ENCODE results near the gene SLC25A47.
"Not testable (repeated sequence)": the region's sequence is repeated elsewhere in the genome, so short reads cannot be mapped to it uniquely, and the experiment has no call there.

The SLC25A47 gene

DNA sequence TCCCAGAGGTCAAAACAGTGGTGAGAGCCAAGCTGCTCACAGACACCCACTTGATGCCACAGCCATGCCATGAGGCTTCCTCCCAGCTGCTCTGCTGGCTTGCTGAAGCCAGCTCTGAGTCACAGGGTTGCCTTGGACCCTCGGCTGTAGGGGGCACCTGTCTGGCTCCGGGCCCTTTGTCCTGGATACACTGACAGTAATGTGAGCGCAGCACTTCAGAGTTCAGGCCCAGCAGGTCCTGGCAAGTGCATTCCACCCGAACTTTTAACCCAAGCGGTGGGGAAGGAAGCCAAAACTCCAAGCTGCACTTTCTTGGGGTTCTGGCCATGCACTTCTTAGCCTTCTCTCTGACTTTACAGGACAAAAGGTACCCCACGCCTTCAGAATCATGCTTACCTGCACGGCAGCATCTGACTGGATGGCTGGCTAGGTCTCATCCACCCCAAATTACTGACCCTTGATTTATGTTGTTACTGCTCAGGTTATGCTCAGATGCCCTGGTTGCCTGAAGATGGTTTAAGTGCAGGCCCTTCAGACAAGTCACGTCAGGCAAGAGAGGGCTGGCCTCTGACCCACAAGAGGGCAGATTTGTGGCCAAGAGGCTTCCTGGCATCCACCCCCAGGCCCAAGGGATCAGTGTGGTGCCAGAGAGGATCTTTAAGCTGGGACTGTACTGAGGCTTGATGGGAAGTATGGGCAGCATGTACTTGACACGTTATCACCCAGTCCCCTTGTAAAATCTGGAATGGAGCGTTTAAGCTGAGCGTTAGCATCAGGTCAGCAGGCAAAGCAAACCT, 41.7 kb upstream of the SLC25A47 start:
- no peaks in the 10 kb centered on the region for H3K9me3 ChIP-seq (ENCODE audit: insufficient read depth, low read length)
- no peak for TF ChIP-seq ZNF274 (IDR thresholded peaks at IDR 0.05; ENCODE audit: low read depth, low read length)
- no peaks in the 10 kb centered on the region for H3K27me3 ChIP-seq (ENCODE audit: insufficient read depth, insufficient read length)
- peaks cover 36% of the 10 kb centered on the region for H3K36me3 ChIP-seq (ENCODE audit: insufficient read depth, insufficient read length, low read length)
- no peak overlapping the region for H3K9ac ChIP-seq (ENCODE audit: insufficient read length, low read depth)
- no peak for DNase-seq (ENCODE audit: low read depth, low spot score)
- H3K4me1 ChIP-seq (ENCODE audit: insufficient read depth, insufficient read length): peaks cover 7% of the 10 kb centered on the region
- H3K4me3 ChIP-seq (ENCODE audit: insufficient read length, low read depth): no peak overlapping the region

DNA sequence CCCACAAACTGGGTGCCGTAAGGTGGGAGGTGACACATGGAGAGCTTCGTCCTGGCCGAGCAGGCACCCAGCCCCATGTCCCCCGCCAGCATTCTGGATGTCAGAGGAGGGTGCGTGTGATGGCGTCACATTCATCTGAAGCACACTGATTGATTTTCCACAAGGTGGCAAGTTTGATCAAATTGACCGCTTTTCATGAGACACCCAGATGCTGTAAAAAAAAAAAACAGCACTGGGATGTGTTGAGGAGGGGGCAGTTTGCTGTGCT, 41.1 kb upstream of the SLC25A47 start:
- Histone ChIP-seq H3K4me3 (ENCODE audit: insufficient read length, low read depth) (no peak overlapping the region), H3K9me3 (ENCODE audit: insufficient read depth, low read length) (no peaks in the 10 kb centered on the region), H3K9ac (ENCODE audit: insufficient read length, low read depth) (no peak overlapping the region), H3K36me3 (ENCODE audit: insufficient read depth, insufficient read length, low read length) (peaks cover 31% of the 10 kb centered on the region), H3K4me1 (ENCODE audit: insufficient read depth, insufficient read length) (peaks cover 7% of the 10 kb centered on the region), H3K27me3 (ENCODE audit: insufficient read depth, insufficient read length) (no peaks in the 10 kb centered on the region)
- no peak for DNase-seq (ENCODE audit: low read depth, low spot score)
- no peak for TF ChIP-seq ZNF274 (IDR thresholded peaks at IDR 0.05; ENCODE audit: low read depth, low read length)

DNA sequence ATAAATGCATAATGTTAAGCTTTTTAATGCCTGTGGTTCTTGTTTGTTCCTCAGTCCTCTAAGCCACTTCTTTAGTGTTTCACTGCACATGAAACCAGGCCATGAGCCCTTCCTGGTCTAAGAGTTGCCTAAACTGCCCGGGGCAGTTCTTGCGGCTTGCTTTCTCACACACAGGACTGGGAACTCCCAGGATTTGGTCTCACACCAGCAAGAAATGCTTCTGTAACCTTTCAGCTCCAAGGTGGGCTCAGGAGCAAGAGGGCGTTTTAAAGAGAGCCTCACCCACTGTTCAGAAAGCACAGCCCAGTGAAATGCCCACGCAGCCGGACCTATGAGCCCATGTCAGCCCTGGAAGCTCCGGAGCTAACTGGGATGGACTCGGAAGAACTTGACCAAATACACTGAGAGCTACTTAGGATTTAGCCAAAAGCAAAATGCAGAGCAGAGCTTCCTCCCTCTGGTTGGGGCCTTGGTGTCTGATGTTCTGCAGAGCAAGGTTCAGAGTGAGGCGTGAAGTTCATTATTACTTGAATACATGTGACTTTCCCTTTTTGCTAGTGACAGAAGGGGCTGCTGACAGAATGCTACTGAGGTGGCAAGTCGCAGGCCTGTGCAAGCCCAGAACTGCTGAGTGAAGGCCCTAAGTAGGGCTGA, 40.2 kb upstream of the SLC25A47 start:
- Histone ChIP-seq H3K4me3 (ENCODE audit: insufficient read length, low read depth) (no peak overlapping the region), H3K27me3 (ENCODE audit: insufficient read depth, insufficient read length) (no peaks in the 10 kb centered on the region), H3K9ac (ENCODE audit: insufficient read length, low read depth) (no peak overlapping the region), H3K4me1 (ENCODE audit: insufficient read depth, insufficient read length) (peaks cover 7% of the 10 kb centered on the region), H3K9me3 (ENCODE audit: insufficient read depth, low read length) (no peaks in the 10 kb centered on the region), H3K36me3 (ENCODE audit: insufficient read depth, insufficient read length, low read length) (peaks cover 24% of the 10 kb centered on the region)
- no peak for DNase-seq (ENCODE audit: low read depth, low spot score)
- TF ChIP-seq YY1 (IDR thresholded peaks at IDR 0.05; ENCODE audit: insufficient read depth, insufficient read length) (no peak), ZNF274 (IDR thresholded peaks at IDR 0.05; ENCODE audit: low read depth, low read length) (no peak), SUZ12 (IDR thresholded peaks at IDR 0.05; ENCODE audit: extremely low read depth, insufficient read depth, insufficient read length) (no peak)

DNA sequence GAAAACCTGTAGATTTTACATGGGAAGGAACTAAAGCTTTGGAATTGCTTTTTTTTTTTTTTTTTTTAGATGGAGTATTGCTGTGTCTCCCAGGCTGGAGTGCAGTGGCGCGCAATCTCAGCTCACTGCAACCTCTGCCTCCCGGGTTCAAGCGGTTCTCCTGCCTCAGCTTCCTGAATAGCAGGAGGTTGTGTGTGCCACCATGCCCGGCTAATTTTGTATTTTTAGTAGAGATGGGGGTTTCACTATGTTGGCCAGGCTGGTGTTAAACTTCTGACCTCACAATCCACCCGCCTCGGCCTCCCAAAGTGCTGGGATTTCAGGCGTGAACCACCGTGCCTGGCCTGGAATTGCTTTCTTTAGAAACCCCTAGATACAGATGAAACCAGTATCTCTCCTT, 39.7 kb upstream of the SLC25A47 start:
- H3K9ac ChIP-seq (ENCODE audit: insufficient read length, low read depth); DNase-seq (ENCODE audit: low read depth, low spot score); H3K4me1 ChIP-seq (ENCODE audit: insufficient read depth, insufficient read length): not testable (repeated sequence)

DNA sequence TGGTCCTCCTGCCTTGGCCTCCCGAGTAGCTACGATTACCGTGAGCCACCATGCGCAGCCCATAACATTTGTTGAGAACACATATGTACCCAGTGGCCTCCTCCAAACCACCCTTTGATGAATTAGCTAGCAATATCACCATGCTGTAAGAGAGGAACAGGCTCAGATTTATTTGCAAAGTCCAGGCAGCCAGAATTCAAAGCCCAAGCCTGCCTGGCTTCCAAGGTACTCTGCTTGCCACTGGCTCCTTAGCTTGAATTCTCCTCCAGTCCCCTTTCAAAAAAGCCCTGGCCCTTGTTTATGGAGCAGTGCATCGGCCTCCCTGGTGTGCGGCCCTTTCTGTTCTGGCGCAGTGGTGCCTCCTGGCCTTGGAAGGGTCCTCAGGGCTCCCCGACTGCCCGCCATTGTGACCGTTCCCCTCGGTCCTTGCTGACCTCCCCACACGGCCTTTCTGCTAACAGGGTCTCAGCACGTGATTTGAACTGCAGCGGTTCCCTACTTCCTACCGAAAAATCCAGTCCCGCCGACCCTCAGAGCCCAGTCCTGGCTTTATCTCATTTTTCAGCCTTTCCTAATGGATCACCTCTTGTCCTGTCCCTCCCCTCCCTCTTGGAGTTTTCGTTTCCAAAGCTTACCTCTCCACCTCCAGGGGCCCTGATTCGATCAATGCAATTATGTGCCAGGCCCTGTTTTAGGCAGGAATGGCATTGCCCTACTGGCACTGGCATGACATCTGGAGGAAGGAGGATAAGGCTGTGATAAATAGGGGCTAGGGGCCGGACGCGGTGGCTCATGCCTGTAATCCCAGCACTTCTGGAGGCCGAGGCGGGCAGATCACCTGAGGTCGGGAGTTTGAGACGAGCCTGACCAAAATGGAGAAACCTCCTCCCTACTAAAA, 38.9 kb upstream of the SLC25A47 start:
- TF ChIP-seq SUZ12 (IDR thresholded peaks at IDR 0.05; ENCODE audit: extremely low read depth, insufficient read depth, insufficient read length): no peak
- TF ChIP-seq ZNF274 (IDR thresholded peaks at IDR 0.05; ENCODE audit: low read depth, low read length): no peak
- no peak for TF ChIP-seq YY1 (IDR thresholded peaks at IDR 0.05; ENCODE audit: insufficient read depth, insufficient read length)
- Histone ChIP-seq H3K4me3 (ENCODE audit: insufficient read length, low read depth) (no peak overlapping the region), H3K9me3 (ENCODE audit: insufficient read depth, low read length) (no peaks in the 10 kb centered on the region), H3K4me1 (ENCODE audit: insufficient read depth, insufficient read length) (peaks cover 7% of the 10 kb centered on the region), H3K36me3 (ENCODE audit: insufficient read depth, insufficient read length, low read length) (peaks cover 25% of the 10 kb centered on the region), H3K27me3 (ENCODE audit: insufficient read depth, insufficient read length) (no peaks in the 10 kb centered on the region), H3K9ac (ENCODE audit: insufficient read length, low read depth) (peak overlapping the region; percentile 67)
- DNase-seq (ENCODE audit: low read depth, low spot score): no peak

More for the DNA sequence above, 39.7 kb upstream of the SLC25A47 start:
- H3K4me3 ChIP-seq (ENCODE audit: insufficient read length, low read depth); H3K9me3 ChIP-seq (ENCODE audit: insufficient read depth, low read length); H3K27me3 ChIP-seq (ENCODE audit: insufficient read depth, insufficient read length): not testable (repeated sequence)
- peaks cover 23% of the 10 kb centered on the region for H3K36me3 ChIP-seq (ENCODE audit: insufficient read depth, insufficient read length, low read length)

DNA sequence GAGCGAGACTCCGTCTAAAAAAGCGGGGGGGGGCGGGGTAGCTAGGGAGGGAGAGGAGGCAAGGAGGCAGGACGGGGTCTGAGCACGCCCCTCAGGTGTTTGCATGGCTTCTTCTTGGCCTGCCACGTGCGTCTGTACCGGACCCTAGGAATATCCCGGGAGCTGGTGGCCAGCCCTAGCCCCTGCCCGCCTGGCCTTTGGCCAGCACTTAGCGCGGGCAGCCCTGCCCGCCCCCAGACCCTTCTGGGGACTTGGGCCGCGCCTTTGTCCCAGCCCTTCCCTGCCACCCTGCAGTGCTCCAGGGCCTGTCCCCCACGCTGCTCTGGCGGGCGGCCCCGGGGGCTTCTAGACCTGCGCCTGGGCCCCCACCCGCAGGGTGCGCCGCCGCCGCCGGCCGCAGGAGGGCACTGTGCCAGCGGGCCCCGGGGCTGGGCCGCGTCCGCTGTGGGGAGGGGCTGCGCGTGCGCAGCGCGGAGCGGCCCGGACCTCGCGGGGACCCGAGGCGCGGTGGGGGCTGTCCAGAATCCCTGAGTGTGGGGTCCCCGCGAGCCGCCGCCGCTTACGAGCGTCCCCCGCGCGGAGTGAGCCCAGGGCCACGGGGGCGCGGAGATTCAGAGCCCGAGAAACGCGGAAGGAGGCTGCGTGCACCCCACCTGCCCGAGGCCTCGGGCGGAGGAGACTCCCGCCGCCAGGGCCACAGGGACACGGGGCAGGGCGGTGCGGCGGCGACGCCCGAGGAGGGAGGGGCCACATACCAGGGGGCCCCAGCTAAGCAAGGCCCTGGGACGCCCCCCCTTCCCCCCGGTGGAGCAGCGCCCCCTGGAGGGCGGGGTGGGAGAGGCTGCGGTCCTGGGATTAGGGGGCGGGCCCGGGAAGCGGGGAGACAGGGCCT, 37.9 kb upstream of the SLC25A47 start:
- TF ChIP-seq ZNF274 (IDR thresholded peaks at IDR 0.05; ENCODE audit: low read depth, low read length): no peak
- no peak for TF ChIP-seq SUZ12 (IDR thresholded peaks at IDR 0.05; ENCODE audit: extremely low read depth, insufficient read depth, insufficient read length)
- TF ChIP-seq YY1 (IDR thresholded peaks at IDR 0.05; ENCODE audit: insufficient read depth, insufficient read length): no peak
- Histone ChIP-seq H3K9me3 (ENCODE audit: insufficient read depth, low read length) (no peaks in the 10 kb centered on the region), H3K9ac (ENCODE audit: insufficient read length, low read depth) (peak overlapping the region; percentile 83), H3K36me3 (ENCODE audit: insufficient read depth, insufficient read length, low read length) (peaks cover 22% of the 10 kb centered on the region), H3K4me1 (ENCODE audit: insufficient read depth, insufficient read length) (peaks cover 11% of the 10 kb centered on the region), H3K4me3 (ENCODE audit: insufficient read length, low read depth) (peak overlapping the region; percentile 42), H3K27me3 (ENCODE audit: insufficient read depth, insufficient read length) (no peaks in the 10 kb centered on the region)
- no peak for DNase-seq (ENCODE audit: low read depth, low spot score)

Measured in NT2/D1 (cell line).